Osteocyte (in vitro differentiated cells): ENCODE data around the gene RAD51B. TPM values are rescaled to one million over a fixed set of nuclear protein-coding genes. Genes with fewer than 3 reads are reported as not detected.

Experiments used
- DNase-seq: peaks from one replicate; pipeline ENCODE4 v3.0.0; 2021; ENCODE audit warnings: mixed read lengths; ENCODE audit not compliant: unreplicated experiment; ENCODE audit errors: extremely low spot score
- H3K27ac Mint-ChIP-seq: one replicate; pipeline ENCODE4 v1.8.0; 2021; ENCODE audit warnings: mild to moderate bottlenecking, mixed read lengths; ENCODE audit not compliant: unreplicated experiment
- H3K27me3 Mint-ChIP-seq: one replicate; pipeline ENCODE4 v1.8.0; 2021; ENCODE audit warnings: mixed read lengths; ENCODE audit not compliant: unreplicated experiment
- H3K36me3 Mint-ChIP-seq: one replicate; pipeline ENCODE4 v1.8.0; 2021; ENCODE audit warnings: mixed read lengths; ENCODE audit not compliant: unreplicated experiment
- H3K4me1 Mint-ChIP-seq: one replicate; pipeline ENCODE4 v1.8.0; 2021; ENCODE audit warnings: mixed read lengths; ENCODE audit not compliant: unreplicated experiment
- H3K4me3 Mint-ChIP-seq: one replicate; pipeline ENCODE4 v1.8.0; 2021; ENCODE audit warnings: mild to moderate bottlenecking, moderate library complexity, mixed read lengths; ENCODE audit not compliant: unreplicated experiment
- H3K9me3 Mint-ChIP-seq: one replicate; pipeline ENCODE4 v1.8.0; 2021; ENCODE audit warnings: mixed read lengths; ENCODE audit not compliant: unreplicated experiment
- total RNA-seq: library from RNA; stranded (reverse); gene quantifications from 2 replicates; pipeline ENCODE4 v1.2.1, GENCODE V29; 2021
- TF ChIP-seq, protein P1 (sequence below): fragments of 200-600 bp; sonication (generic); IDR thresholded peaks from 2 replicates; pipeline ENCODE4 v1.5.0; 2021; ENCODE audit warnings: antibody characterized with exemption, mild to moderate bottlenecking, moderate library complexity

The RAD51B gene
- total RNA-seq, 1 donor from 2014 or later = 12.7 TPM

DNA sequence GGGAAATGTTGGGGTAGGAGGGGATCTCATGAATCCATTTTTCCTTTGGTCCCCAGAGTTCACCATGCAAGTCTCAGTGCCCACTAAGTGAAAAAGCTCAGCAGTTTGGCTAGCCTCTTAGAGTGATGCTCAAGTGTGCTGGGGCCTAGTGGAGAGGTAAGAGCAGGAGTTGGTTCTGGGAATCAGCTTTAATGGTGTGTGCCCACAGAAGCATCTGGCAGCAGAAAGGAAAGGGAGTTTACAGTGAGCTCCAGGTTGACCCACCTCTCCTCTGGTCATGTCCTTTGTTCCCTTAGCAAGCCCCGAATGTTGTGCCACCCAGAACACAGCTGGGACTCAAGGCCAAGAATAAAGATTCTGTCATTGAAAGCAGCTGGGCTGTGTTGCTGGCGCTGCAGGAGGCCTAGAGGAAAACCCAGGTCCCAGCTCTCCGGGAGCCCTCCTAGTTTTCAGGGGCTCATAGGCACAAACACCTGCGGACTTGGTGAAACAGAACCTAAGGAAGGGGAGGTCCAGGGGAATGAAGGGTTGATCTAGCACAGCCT, 652.5 kb downstream of the RAD51B start:
- peaks cover 9% of the 10 kb centered on the region for H3K4me1 Mint-ChIP-seq
- no peak overlapping the region for H3K27ac Mint-ChIP-seq
- H3K4me3 Mint-ChIP-seq = no peak overlapping the region
- no peaks in the 10 kb centered on the region for H3K36me3 Mint-ChIP-seq
- no peaks in the 10 kb centered on the region for H3K9me3 Mint-ChIP-seq
- TF ChIP-seq, protein P1, sequence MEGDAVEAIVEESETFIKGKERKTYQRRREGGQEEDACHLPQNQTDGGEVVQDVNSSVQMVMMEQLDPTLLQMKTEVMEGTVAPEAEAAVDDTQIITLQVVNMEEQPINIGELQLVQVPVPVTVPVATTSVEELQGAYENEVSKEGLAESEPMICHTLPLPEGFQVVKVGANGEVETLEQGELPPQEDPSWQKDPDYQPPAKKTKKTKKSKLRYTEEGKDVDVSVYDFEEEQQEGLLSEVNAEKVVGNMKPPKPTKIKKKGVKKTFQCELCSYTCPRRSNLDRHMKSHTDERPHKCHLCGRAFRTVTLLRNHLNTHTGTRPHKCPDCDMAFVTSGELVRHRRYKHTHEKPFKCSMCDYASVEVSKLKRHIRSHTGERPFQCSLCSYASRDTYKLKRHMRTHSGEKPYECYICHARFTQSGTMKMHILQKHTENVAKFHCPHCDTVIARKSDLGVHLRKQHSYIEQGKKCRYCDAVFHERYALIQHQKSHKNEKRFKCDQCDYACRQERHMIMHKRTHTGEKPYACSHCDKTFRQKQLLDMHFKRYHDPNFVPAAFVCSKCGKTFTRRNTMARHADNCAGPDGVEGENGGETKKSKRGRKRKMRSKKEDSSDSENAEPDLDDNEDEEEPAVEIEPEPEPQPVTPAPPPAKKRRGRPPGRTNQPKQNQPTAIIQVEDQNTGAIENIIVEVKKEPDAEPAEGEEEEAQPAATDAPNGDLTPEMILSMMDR = no peak
- DNase-seq = no peak
- no peaks in the 10 kb centered on the region for H3K27me3 Mint-ChIP-seq

DNA sequence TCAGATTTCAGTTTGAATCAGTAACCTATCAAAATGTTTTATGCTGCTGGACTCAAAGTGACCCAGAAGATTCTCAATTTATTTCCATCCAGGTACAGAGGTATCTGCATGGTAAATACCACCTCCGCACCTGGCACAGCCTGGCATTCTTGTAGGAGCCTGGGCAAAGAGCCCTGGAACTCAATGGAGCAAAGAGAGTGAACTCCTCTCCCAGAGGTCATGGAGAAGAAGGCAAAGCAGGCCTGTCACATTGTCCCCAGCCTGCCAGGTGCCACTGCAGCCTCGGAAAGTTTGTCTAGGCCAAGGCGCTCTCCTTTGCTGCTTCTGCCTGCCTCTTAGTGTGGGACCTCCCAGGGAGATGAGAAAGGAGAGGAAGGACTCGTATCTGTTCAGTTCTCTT, 653.5 kb downstream of the RAD51B start:
- H3K27me3 Mint-ChIP-seq = no peaks in the 10 kb centered on the region
- H3K4me1 Mint-ChIP-seq = peaks cover 9% of the 10 kb centered on the region
- H3K4me3 Mint-ChIP-seq = no peak overlapping the region
- H3K27ac Mint-ChIP-seq = no peak overlapping the region
- no peaks in the 10 kb centered on the region for H3K9me3 Mint-ChIP-seq
- TF ChIP-seq, protein P1 = no peak
- no peak for DNase-seq
- no peaks in the 10 kb centered on the region for H3K36me3 Mint-ChIP-seq

DNA sequence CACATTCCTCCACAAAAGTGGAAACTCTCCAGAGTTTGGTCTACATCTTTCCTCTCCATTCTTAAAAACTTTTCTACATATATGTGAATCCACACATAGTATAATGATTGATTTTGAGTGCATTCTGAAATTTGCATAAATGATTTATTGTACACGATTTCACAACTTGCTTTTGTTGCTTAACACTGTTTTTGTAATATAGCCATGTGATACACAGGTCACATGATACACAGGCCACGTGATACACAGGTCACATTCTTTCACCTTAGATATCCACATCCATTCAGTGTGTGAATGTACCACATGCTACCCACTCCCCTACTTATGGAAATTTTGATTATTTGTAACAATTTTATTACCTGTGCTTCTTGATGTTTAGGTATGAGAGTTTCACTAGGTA, 654.2 kb downstream of the RAD51B start:
- TF ChIP-seq, protein P1 = no peak
- H3K4me3 Mint-ChIP-seq = no peak overlapping the region
- H3K36me3 Mint-ChIP-seq = no peaks in the 10 kb centered on the region
- H3K27me3 Mint-ChIP-seq = no peaks in the 10 kb centered on the region
- no peak overlapping the region for H3K27ac Mint-ChIP-seq
- H3K9me3 Mint-ChIP-seq = no peaks in the 10 kb centered on the region
- DNase-seq = no peak
- peaks cover 9% of the 10 kb centered on the region for H3K4me1 Mint-ChIP-seq

DNA sequence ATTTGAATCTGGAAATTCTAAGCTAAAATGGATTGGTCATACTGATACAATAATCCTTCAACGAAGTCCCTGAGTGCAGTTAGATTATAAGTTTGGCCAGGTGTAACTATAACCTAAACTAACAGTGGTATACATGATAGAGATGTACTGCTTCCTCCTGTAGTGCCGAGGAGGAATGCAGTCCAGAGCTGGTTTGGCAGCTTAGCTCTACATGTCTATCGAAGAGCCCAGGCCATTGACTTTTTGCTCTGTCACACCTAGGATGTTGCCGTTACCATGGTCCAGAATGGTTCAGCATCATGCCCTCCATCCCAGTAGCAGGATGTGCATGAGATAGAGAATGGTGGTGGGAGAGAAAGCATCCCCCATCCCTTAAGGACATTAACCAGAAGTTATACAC, 655.2 kb downstream of the RAD51B start:
- Mint-ChIP-seq H3K9me3 (no peaks in the 10 kb centered on the region), H3K4me1 (peaks cover 9% of the 10 kb centered on the region)

DNA sequence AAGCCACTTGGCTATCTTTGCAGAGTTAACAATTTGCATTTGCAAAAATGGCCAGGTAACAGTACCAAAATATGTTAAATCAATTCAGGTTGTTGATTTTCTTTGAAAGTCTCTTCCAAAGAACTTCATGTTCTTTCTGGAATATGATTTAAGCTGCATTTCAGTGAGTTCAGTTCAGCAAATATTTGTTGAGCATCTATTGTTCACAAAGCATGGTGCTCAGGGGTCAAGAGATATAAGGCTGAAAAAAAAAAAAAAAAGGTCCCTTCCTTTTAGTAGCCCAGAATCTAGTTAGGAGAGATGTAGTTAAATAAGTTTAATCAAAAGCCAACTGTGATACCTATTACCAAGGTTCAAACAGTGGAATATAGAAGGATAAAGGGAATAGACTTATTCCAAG, 656.2 kb downstream of the RAD51B start:
- H3K27me3 Mint-ChIP-seq = no peaks in the 10 kb centered on the region
- no peak for DNase-seq
- TF ChIP-seq, protein P1 = no peak
- H3K9me3 Mint-ChIP-seq = no peaks in the 10 kb centered on the region
- H3K4me1 Mint-ChIP-seq = peaks cover 9% of the 10 kb centered on the region
- H3K36me3 Mint-ChIP-seq = no peaks in the 10 kb centered on the region
- H3K4me3 Mint-ChIP-seq = no peak overlapping the region
- no peak overlapping the region for H3K27ac Mint-ChIP-seq

More for the DNA sequence above, 655.2 kb downstream of the RAD51B start:
- TF ChIP-seq, protein P1 = no peak
- Mint-ChIP-seq H3K27me3 (no peaks in the 10 kb centered on the region), H3K4me3 (no peak overlapping the region), H3K36me3 (no peaks in the 10 kb centered on the region), H3K27ac (no peak overlapping the region)
- no peak for DNase-seq
